ENCODE measurements around the gene UCK2. TPM values are rescaled to one million over a fixed set of nuclear protein-coding genes. Genes with fewer than 3 reads are reported as not detected.

UCK2 gene
- total RNA-seq, 1 donor from 2014 or later = 60.7 TPM

Other genes starting within 250 kb of the UCK2 start
- 101 TPM for gene MGST3, start 196.4 kb upstream of the UCK2 start, total RNA-seq
- gene ALDH9A1, start 129.1 kb upstream of the UCK2 start, total RNA-seq = 50.2 TPM
- gene TMCO1, start 58.7 kb upstream of the UCK2 start, total RNA-seq = 43.5 TPM

All from temporal lobe (tissue), 1 donor.